C4-2B (cell line): Measurements from ENCODE around the gene UBQLN4.

ENCODE experiments used
- H3K27ac ChIP-seq: fragments of 450-650 bp; 2 replicates; pipeline ENCODE4 v1.5.1; 2017
- ZFX ChIP-seq: fragments of 450-650 bp; IDR thresholded peaks from 2 replicates; pipeline ENCODE4 v1.6.1; 2017
- TF ChIP-seq, protein P1 (sequence below): fragments of 450-650 bp; conservative IDR thresholded peaks from 2 replicates; pipeline ENCODE4 v1.5.1; 2017; ENCODE audit warnings: mild to moderate bottlenecking

The UBQLN4 gene

GRCh38 chr1:156055281-156056048 lies 1.9 kb upstream of the UBQLN4 start:
- no peak for TF ChIP-seq ZFX
- TF ChIP-seq, protein P1, sequence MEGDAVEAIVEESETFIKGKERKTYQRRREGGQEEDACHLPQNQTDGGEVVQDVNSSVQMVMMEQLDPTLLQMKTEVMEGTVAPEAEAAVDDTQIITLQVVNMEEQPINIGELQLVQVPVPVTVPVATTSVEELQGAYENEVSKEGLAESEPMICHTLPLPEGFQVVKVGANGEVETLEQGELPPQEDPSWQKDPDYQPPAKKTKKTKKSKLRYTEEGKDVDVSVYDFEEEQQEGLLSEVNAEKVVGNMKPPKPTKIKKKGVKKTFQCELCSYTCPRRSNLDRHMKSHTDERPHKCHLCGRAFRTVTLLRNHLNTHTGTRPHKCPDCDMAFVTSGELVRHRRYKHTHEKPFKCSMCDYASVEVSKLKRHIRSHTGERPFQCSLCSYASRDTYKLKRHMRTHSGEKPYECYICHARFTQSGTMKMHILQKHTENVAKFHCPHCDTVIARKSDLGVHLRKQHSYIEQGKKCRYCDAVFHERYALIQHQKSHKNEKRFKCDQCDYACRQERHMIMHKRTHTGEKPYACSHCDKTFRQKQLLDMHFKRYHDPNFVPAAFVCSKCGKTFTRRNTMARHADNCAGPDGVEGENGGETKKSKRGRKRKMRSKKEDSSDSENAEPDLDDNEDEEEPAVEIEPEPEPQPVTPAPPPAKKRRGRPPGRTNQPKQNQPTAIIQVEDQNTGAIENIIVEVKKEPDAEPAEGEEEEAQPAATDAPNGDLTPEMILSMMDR, result no peak
- peak overlapping the region; percentile 93 for H3K27ac ChIP-seq

GRCh38 chr1:156054500-156055280 lies 1.1 kb upstream of the UBQLN4 start, which contains the start of gene LAMTOR2:
TSS of gene LAMTOR2 (plus strand) at chr1:156054782. CDS start at chr1:156054890, 108 bp downstream.
- H3K27ac ChIP-seq, result peak within 1 kb of the TSS; percentile 93
- peak; percentile 71; the same call in 1 of the 2 replicates for TF ChIP-seq ZFX
- TF ChIP-seq, protein P1, result no peak

- peak overlapping the region; percentile 93 for H3K27ac ChIP-seq
- no peak for TF ChIP-seq ZFX
- TF ChIP-seq, protein P1, result no peak
Observed at GRCh38 chr1:156052862-156053767, 483 bp downstream of the UBQLN4 start.

- no peak overlapping the region for H3K27ac ChIP-seq
- TF ChIP-seq, protein P1, result no peak
- no peak for TF ChIP-seq ZFX
Observed at GRCh38 chr1:156051011-156051725, 2.4 kb downstream of the UBQLN4 start.

- TF ChIP-seq, protein P1, result no peak
- TF ChIP-seq ZFX, result no peak
- no peak overlapping the region for H3K27ac ChIP-seq
Observed at GRCh38 chr1:156050376-156050775, 3.2 kb downstream of the UBQLN4 start.

DNA sequence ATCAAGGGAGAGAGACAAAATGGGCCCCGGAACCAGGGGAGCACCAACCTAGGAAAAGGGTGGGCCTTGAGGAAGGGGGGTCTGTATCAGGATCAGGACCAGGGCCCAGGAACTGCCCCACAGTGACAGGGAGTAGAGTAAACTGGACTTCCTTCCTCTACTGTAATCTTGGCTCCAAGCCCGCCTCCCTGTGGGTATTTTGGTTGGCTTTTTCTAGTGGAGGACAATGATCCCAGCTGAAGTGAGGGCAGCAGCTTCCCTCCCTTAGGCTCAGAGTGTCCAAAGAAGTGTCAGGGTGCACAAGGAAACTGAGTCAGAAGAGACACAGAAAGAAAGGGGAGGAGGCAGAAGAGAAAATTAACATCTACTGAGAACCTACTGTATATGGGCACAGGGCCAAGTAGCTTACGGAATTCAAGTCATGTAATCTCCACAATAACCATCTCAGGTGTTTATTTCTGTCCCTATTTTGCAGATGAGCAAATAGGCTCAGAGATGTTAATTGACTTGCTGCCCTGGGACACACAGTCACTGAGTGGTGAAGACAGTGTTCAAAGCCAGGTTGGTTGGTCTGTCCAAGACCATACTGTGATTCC lies 4.8 kb downstream of the UBQLN4 start:
- TF ChIP-seq, protein P1, result no peak
- TF ChIP-seq ZFX, result no peak

More for the DNA sequence above, 4.8 kb downstream of the UBQLN4 start:
- no peak overlapping the region for H3K27ac ChIP-seq
